K562 (cell line): Measurements from ENCODE around the gene SLC12A9. TPM values are rescaled to one million over a fixed set of nuclear protein-coding genes. Genes with fewer than 3 reads are reported as not detected.
A peak's percentile ranks its signal among the peaks of the same experiment; 100 is the strongest.

ENCODE experiments used
- CCAR2 ChIP-seq: fragments of 200-400 bp; formaldehyde crosslinking; IDR thresholded peaks from 2 replicates; pipeline ENCODE4 v1.6.1; 2017; ENCODE audit warnings: mild to moderate bottlenecking, low read depth, low read length
- CTCFL ChIP-seq: IDR thresholded peaks from 2 replicates; pipeline ENCODE4 v1.6.1; 2011; ENCODE audit warnings: borderline replicate concordance, low read depth, mild to moderate bottlenecking, moderate library complexity, low read length; ENCODE audit not compliant: insufficient read depth, poor library complexity, severe bottlenecking
- ERF ChIP-seq: fragments of 450-650 bp; formaldehyde crosslinking; IDR thresholded peaks from 2 replicates; pipeline ENCODE4 v1.4.0; 2020; ENCODE audit warnings: mild to moderate bottlenecking, mixed read lengths
- KAT7 ChIP-seq: sonication (generic); formaldehyde crosslinking; IDR thresholded peaks from 2 replicates; pipeline ENCODE4 v1.8.0; 2022; ENCODE audit warnings: missing genetic modification reagents, mild to moderate bottlenecking, borderline replicate concordance
- NBN ChIP-seq: fragments of 450-650 bp; IDR thresholded peaks from 2 replicates; pipeline ENCODE4 v1.6.1; 2016; ENCODE audit warnings: low read depth, mild to moderate bottlenecking
- NCOA4 ChIP-seq: fragments of 450-650 bp; IDR thresholded peaks from 2 replicates; pipeline ENCODE4 v1.6.1; 2018; ENCODE audit warnings: mild to moderate bottlenecking; ENCODE audit not compliant: partially characterized antibody
- NFYB ChIP-seq: IDR thresholded peaks from 2 replicates; pipeline ENCODE4 v1.6.1; 2011; ENCODE audit warnings: mild to moderate bottlenecking, moderate library complexity; ENCODE audit not compliant: insufficient read length; ENCODE audit errors: extremely low read depth
- RBM34 ChIP-seq: fragments of 200-400 bp; formaldehyde crosslinking; IDR thresholded peaks from 2 replicates; pipeline ENCODE4 v1.6.1; 2018; ENCODE audit warnings: low read length, borderline replicate concordance; ENCODE audit not compliant: insufficient read depth
- ZBTB17 ChIP-seq: fragments of 450-650 bp; formaldehyde crosslinking; IDR thresholded peaks from 2 replicates; pipeline ENCODE4 v1.4.0; 2020; ENCODE audit warnings: mild to moderate bottlenecking
- ZNF445 ChIP-seq: fragments of 250-450 bp; sonication (Bioruptor Pico); IDR thresholded peaks from 2 replicates; pipeline ENCODE4 v1.4.0; 2020; ENCODE audit warnings: low read depth, mild to moderate bottlenecking, moderate library complexity
- polyA plus RNA-seq, 8 experiments: library from polyadenylated mRNA; depleted of rRNA in 4 of 8; stranded (reverse) in 5 of 8; unstranded in 3 of 8; fragments of >200 nt; fragmentation: Nextera tagmentation in 2 of 8; fragmentation: Illumina TruSeq in 1 of 8; extraction: Ambion mirVana in 2 of 8; extraction: Trizol in 1 of 8; gene quantifications; 2 replicates each; pipeline versions ENCODE4 v1.2.1 to v1.2.3, GENCODE V29; 2011 to 2014; ENCODE audit warnings: inconsistent platforms in 1 of 8, missing spikeins in 1 of 8
- total RNA-seq, 7 experiments: library from RNA; depleted of rRNA in 6 of 7; stranded (reverse); fragments of >200 nt in 6 of 7; fragmentation: Illumina TruSeq in 2 of 7; extraction: Trizol in 2 of 7; gene quantifications; 2 replicates each; pipeline versions ENCODE4 v1.2.1 to v1.2.3, GENCODE V29; 2011 to 2021; ENCODE audit warnings: low replicate concordance in 1 of 7
- TF ChIP-seq, protein P1 (sequence below), 2 experiments: fragments of 450-650 bp in 1 of 2; sonication (generic) in 1 of 2; formaldehyde crosslinking in 1 of 2; IDR thresholded peaks in 1 of 2; conservative IDR thresholded peaks in 1 of 2; 2 replicates each; pipeline versions ENCODE4 v1.6.1 to v1.8.1; 2016 to 2023; ENCODE audit warnings: mild to moderate bottlenecking in 2 of 2, moderate library complexity in 2 of 2, inconsistent platforms in 1 of 2, missing genetic modification reagents in 1 of 2
- TF ChIP-seq, protein P2 (sequence below), 2 experiments: fragments of 450-650 bp; IDR thresholded peaks; 2 replicates each; pipeline ENCODE4 v1.6.1; 2016; ENCODE audit warnings: mild to moderate bottlenecking in 2 of 2, borderline replicate concordance in 1 of 2, low read depth in 1 of 2, moderate library complexity in 1 of 2

The SLC12A9 gene
- total and polyA plus RNA-seq, 9 of the 15 experiments (the other 6 are each of a cell fraction or from before 2014, with no cell fraction given): 0.06 to 20.2 (median 10.7) TPM

- TF ChIP-seq, protein P1, sequence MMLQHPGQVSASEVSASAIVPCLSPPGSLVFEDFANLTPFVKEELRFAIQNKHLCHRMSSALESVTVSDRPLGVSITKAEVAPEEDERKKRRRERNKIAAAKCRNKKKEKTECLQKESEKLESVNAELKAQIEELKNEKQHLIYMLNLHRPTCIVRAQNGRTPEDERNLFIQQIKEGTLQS (IDR thresholded peaks at IDR 0.05): no peak
- TF ChIP-seq, protein P1 (CRISPR knock-in tag; conservative IDR thresholded peaks at IDR 0.05): peak; percentile 21; the same call in 1 of the 2 replicates
- no peak for TF ChIP-seq ZNF445
- TF ChIP-seq ERF (CRISPR knock-in tag): no peak; the same call in none of the 2 replicates
- TF ChIP-seq RBM34: no peak
- TF ChIP-seq ZBTB17: peak; percentile 32; the same call in 1 of the 2 replicates
- TF ChIP-seq NFYB: no peak
- no peak for TF ChIP-seq CCAR2
- TF ChIP-seq, protein P2, sequence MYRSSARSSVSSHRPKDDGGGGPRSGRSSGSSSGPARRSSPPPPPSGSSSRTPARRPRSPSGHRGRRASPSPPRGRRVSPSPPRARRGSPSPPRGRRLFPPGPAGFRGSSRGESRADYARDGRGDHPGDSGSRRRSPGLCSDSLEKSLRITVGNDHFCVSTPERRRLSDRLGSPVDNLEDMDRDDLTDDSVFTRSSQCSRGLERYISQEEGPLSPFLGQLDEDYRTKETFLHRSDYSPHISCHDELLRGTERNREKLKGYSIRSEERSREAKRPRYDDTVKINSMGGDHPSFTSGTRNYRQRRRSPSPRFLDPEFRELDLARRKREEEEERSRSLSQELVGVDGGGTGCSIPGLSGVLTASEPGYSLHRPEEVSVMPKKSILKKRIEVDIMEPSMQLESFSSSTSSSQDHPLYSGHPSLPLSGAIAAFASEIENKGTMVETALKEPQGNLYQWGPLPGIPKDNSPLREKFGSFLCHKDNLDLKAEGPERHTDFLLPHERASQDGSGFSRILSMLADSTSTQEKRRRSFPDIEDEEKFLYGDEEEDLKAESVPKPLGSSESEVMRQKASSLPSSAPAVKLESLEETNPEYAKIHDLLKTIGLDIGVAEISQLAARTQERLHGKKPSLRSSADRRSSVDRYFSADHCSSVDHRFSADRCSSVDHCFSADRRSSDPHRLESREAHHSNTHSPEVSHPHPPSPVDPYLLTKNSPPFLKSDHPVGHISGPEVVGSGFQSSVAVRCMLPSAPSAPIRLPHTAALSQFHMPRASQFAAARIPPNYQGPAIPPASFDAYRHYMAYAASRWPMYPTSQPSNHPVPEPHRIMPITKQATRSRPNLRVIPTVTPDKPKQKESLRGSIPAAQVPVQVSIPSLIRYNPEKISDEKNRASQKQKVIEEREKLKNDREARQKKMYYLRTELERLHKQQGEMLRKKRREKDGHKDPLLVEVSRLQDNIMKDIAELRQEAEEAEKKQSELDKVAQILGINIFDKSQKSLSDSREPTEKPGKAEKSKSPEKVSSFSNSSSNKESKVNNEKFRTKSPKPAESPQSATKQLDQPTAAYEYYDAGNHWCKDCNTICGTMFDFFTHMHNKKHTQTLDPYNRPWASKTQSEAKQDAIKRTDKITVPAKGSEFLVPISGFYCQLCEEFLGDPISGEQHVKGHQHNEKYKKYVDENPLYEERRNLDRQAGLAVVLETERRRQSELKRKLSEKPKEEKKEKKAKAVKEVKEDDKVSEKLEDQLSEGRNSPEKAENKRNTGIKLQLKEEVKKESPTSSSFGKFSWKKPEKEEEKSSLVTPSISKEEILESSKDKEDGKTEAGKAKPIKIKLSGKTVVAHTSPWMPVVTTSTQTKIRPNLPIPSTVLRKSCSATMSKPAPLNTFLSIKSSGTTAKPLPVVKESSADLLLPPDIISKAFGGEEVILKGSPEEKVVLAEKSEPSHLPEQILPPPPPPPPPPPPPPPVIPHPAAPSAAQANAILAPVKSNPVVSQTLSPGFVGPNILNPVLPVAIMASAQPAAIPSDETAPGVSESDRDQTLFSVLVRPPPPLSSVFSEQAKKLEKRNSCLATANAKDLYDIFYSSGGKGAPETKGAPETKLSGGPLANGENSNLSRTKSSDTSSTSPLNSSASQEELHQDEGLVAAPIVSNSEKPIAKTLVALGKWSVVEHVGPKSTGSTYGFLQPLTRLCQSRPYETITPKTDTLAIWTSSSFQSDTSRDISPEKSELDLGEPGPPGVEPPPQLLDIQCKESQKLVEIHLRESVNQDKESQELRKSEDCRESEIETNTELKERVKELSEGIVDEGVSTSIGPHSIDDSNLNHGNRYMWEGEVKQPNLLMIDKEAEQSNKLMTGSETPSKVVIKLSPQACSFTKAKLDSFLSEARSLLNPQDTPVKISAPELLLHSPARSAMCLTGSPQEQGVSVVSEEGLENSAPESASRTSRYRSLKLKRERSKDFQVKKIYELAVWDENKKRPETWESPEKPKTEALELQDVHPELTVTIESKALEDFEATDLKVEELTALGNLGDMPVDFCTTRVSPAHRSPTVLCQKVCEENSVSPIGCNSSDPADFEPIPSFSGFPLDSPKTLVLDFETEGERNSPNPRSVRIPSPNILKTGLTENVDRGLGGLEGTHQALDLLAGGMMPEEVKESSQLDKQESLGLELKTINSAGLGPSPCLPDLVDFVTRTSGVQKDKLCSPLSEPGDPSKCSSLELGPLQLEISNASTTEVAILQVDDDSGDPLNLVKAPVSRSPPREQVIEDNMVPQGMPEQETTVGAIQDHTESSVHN (IDR thresholded peaks at IDR 0.05; ENCODE audit: borderline replicate concordance in 1 of 2, low read depth in 1 of 2): no peak
- TF ChIP-seq NBN: 0 out of 2 replicates have a peak, but pooled peaks have one; percentile 28
- peak; percentile 37; the same call in 1 of the 2 replicates for TF ChIP-seq KAT7 (CRISPR knock-in tag)
- no peak for TF ChIP-seq NCOA4
- TF ChIP-seq CTCFL: peak; percentile 38
Measured at GRCh38 chr7:100888988-100889750, 36.7 kb downstream of the SLC12A9 start, which contains the start of gene UFSP1 (continued).
